H1 (cell line): Measurements from ENCODE around the gene ETS1. TPM values are rescaled to one million over a fixed set of nuclear protein-coding genes. Genes with fewer than 3 reads are reported as not detected.

Experiments
- E2F6 ChIP-seq: IDR thresholded peaks from 2 replicates; pipeline ENCODE4 v1.6.1; 2012; ENCODE audit warnings: inconsistent platforms
- RFX5 ChIP-seq: IDR thresholded peaks from 2 replicates; pipeline ENCODE4 v1.6.1; 2011; ENCODE audit warnings: low read depth, low read length, improper control_type of control experiment, borderline replicate concordance
- RNF2 ChIP-seq: fragments of 200-900, 300-1000 bp; sonication (generic); IDR thresholded peaks from 2 replicates; pipeline ENCODE4 v1.7.1; 2016; ENCODE audit warnings: borderline replicate concordance, low read depth, mild to moderate bottlenecking, antibody characterized with exemption, low read length; ENCODE audit not compliant: poor library complexity, severe bottlenecking; ENCODE audit errors: missing control alignments
- TAF1 ChIP-seq: IDR thresholded peaks from 2 replicates; pipeline ENCODE4 v1.6.1; 2011; ENCODE audit warnings: mild to moderate bottlenecking, low read depth, low read length
- TCF12 ChIP-seq: IDR thresholded peaks from 2 replicates; pipeline ENCODE4 v1.6.1; 2011; ENCODE audit warnings: low read depth, mild to moderate bottlenecking, low read length
- polyA plus RNA-seq, 7 experiments: library from polyadenylated mRNA; depleted of rRNA in 3 of 7; stranded (reverse) in 5 of 7; unstranded in 2 of 7; fragments of >200 nt in 5 of 7; fragments of 200-250 nt in 2 of 7; gene quantifications; 1 replicate in 5 of 7; 2 replicates in 1 of 7; 4 replicates in 1 of 7; pipeline versions ENCODE4 v1.2.1 to v1.2.3, GENCODE V29; 2011 to 2013; ENCODE audit warnings: missing spikeins in 2 of 7, mixed read lengths in 2 of 7
- total RNA-seq: library from RNA; stranded (reverse); fragmentation: NEBNext Ultra II Directional; extraction: Animal tissue kit (Norgen Biotek cat#: 25700); gene quantifications from 2 replicates; pipeline ENCODE4 v1.2.1, GENCODE V29; 2021

ETS1 gene
- total and polyA plus RNA-seq, 2 of the 8 experiments (the other 6 are each of a cell fraction or from before 2014, with no cell fraction given), result 10.0 to 35.3 TPM

GRCh38 chr11:128496249-128496648, 91.1 kb downstream of the ETS1 start (continued):
- TF ChIP-seq TAF1 (no peak), TCF12 (no peak), E2F6 (no peak), RNF2 (no peak), RFX5 (no peak)
